IMR-90 (cell line): ENCODE measurements around the gene CEACAM1. TPM values are rescaled to one million over a fixed set of nuclear protein-coding genes. Genes with fewer than 3 reads are reported as not detected.

ENCODE experiments used
- ATAC-seq: fragments of 200-7000 bp; cut with Tn5 transposase; 2 replicates; pipeline ENCODE4 v1.9.1; 2020; ENCODE audit warnings: low read depth, mild to moderate bottlenecking, moderate library complexity
- BruUV-seq: library from RNA; stranded (reverse); fragments of 400-500 nt; replicated peaks from 2 replicates; lab custom pipeline; 2021; lab: Mats Ljungman, UMichigan
- CTCF ChIA-PET: fragments of 300-600 bp; formaldehyde crosslinking; extraction: SDS; loops from one replicate; lab custom pipeline; 2021; ENCODE audit warnings: antibody characterized with exemption; lab: Yijun Ruan, JAX
- POLR2A ChIA-PET: fragments of 300-600 bp; sonication (Branson Sonifier 250); formaldehyde crosslinking; loops from one replicate; lab custom pipeline; 2022; ENCODE audit warnings: antibody characterized with exemption; ENCODE audit not compliant: unreplicated experiment; lab: Charles Lee
- DNase-seq: peaks from one replicate; pipeline ENCODE4 v3.0.0; 2013
- H2AFZ ChIP-seq: replicated peaks from 2 replicates; pipeline ENCODE3; 2013; ENCODE audit warnings: low read length, mild to moderate bottlenecking; ENCODE audit not compliant: poor library complexity
- H2AK5ac ChIP-seq: 2 replicates; pipeline ENCODE4 v1.6.1; 2013; ENCODE audit warnings: low read depth, low read length, inconsistent platforms
- H2AK9ac ChIP-seq: replicated peaks from 2 replicates; pipeline ENCODE3; 2013; ENCODE audit warnings: mild to moderate bottlenecking, low read depth, low read length, moderate library complexity; ENCODE audit not compliant: poor library complexity
- H2BK120ac ChIP-seq: 2 replicates; pipeline ENCODE4 v1.6.1; 2013; ENCODE audit warnings: low read depth, low read length, inconsistent platforms
- H2BK15ac ChIP-seq: 3 replicates; pipeline ENCODE4 v1.6.1; 2013; ENCODE audit warnings: low read depth, low read length, inconsistent platforms
- H2BK20ac ChIP-seq: 2 replicates; pipeline ENCODE4 v1.6.1; 2013; ENCODE audit warnings: low read depth, mild to moderate bottlenecking, inconsistent platforms, low read length, moderate library complexity
- H2BK5ac ChIP-seq: 2 replicates; pipeline ENCODE4 v1.6.1; 2013; ENCODE audit warnings: mild to moderate bottlenecking, low read depth, low read length, inconsistent platforms; ENCODE audit not compliant: poor library complexity, severe bottlenecking
- H3K14ac ChIP-seq: replicated peaks from 2 replicates; pipeline ENCODE4 v1.6.1; 2013; ENCODE audit warnings: low read depth, low read length, inconsistent platforms
- H3K18ac ChIP-seq: 2 replicates; pipeline ENCODE4 v1.6.1; 2013; ENCODE audit warnings: low read depth, low read length, control low read depth
- H3K23ac ChIP-seq: 2 replicates; pipeline ENCODE4 v1.6.1; 2013; ENCODE audit warnings: low read depth, low read length, inconsistent platforms
- H3K27ac ChIP-seq: 2 replicates; pipeline ENCODE4 v1.5.1; 2013; ENCODE audit warnings: mild to moderate bottlenecking, control low read depth, low read length; ENCODE audit not compliant: insufficient read depth
- H3K27me3 ChIP-seq: 2 replicates; pipeline ENCODE4 v1.6.1; 2013; ENCODE audit warnings: low read length; ENCODE audit not compliant: control insufficient read depth, insufficient read depth
- H3K36me3 ChIP-seq: 2 replicates; pipeline ENCODE4 v1.6.1; 2013; ENCODE audit warnings: low read length, mixed read lengths; ENCODE audit not compliant: control insufficient read depth, insufficient read depth
- H3K4ac ChIP-seq: 2 replicates; pipeline ENCODE4 v1.6.1; 2013; ENCODE audit warnings: low read depth, low read length, inconsistent platforms
- H3K4me1 ChIP-seq: 2 replicates; pipeline ENCODE4 v1.6.1; 2013; ENCODE audit warnings: low read length, mixed read lengths; ENCODE audit not compliant: control insufficient read depth, insufficient read depth
- H3K4me2 ChIP-seq: 2 replicates; pipeline ENCODE4 v1.6.1; 2013; ENCODE audit warnings: low read depth, mild to moderate bottlenecking, control low read depth, low read length, moderate library complexity
- H3K4me3 ChIP-seq: 2 replicates; pipeline ENCODE4 v1.5.1; 2013; ENCODE audit warnings: low read depth, mild to moderate bottlenecking, control low read depth, low read length, moderate library complexity; ENCODE audit not compliant: insufficient read depth
- H3K56ac ChIP-seq: 2 replicates; pipeline ENCODE4 v1.6.1; 2013; ENCODE audit warnings: low read length, inconsistent platforms; ENCODE audit not compliant: insufficient read depth; ENCODE audit errors: extremely low read depth
- H3K79me1 ChIP-seq, 2 experiments: 2 replicates each; pipeline ENCODE4 v1.6.1; 2013; ENCODE audit warnings: low read length in 2 of 2, inconsistent platforms in 1 of 2, low read depth in 1 of 2
- H3K9ac ChIP-seq: 2 replicates; pipeline ENCODE4 v1.6.1; 2013; ENCODE audit warnings: low read depth, low read length, control low read depth
- H3K9me1 ChIP-seq: 2 replicates; pipeline ENCODE4 v1.6.1; 2013; ENCODE audit warnings: low read length, inconsistent platforms; ENCODE audit not compliant: insufficient read depth
- H3K9me3 ChIP-seq: 2 replicates; pipeline ENCODE4 v1.6.1; 2013; ENCODE audit warnings: low read length; ENCODE audit not compliant: control insufficient read depth, insufficient read depth
- H4K20me1 ChIP-seq: 2 replicates; pipeline ENCODE4 v1.6.1; 2013; ENCODE audit warnings: low read length, inconsistent platforms; ENCODE audit not compliant: insufficient read depth
- H4K5ac ChIP-seq: 2 replicates; pipeline ENCODE4 v1.6.1; 2013; ENCODE audit warnings: mild to moderate bottlenecking, low read depth, low read length, control low read depth
- H4K8ac ChIP-seq, 2 experiments: 2 replicates each; pipeline ENCODE4 v1.6.1; 2013; ENCODE audit warnings: low read depth in 2 of 2, low read length in 2 of 2, control low read depth in 1 of 2, inconsistent platforms in 1 of 2
- H4K91ac ChIP-seq: 2 replicates; pipeline ENCODE4 v1.6.1; 2013; ENCODE audit warnings: low read depth, low read length, inconsistent platforms; ENCODE audit not compliant: insufficient read depth
- BHLHE40 ChIP-seq: fragments of 150-350 bp; IDR thresholded peaks from 2 replicates; pipeline ENCODE4 v1.6.1; 2016; ENCODE audit warnings: mild to moderate bottlenecking, low read depth, low read length
- FOS ChIP-seq: fragments of 150-350 bp; IDR thresholded peaks from 2 replicates; pipeline ENCODE4 v1.6.1; 2016; ENCODE audit warnings: low read depth, low read length
- POLR2A ChIP-seq: IDR thresholded peaks from 2 replicates; pipeline ENCODE4 v1.6.1; 2012; ENCODE audit warnings: mild to moderate bottlenecking, low read depth, low read length
- RFX5 ChIP-seq: IDR thresholded peaks from 2 replicates; pipeline ENCODE4 v1.8.0; 2012; ENCODE audit warnings: low read depth, mild to moderate bottlenecking, low read length, moderate library complexity
- WGBS, 2 experiments: methylation state at CpG; one replicate each; pipeline versions ENCODE4 v1.1.5 to v1.1.7; 2013; ENCODE audit warnings: missing lambda C conversion rate in 2 of 2; ENCODE audit not compliant: insufficient read length in 1 of 2; ENCODE audit errors: extremely low coverage in 2 of 2; 5-methylcytosine and 5-hydroxymethylcytosine counted together
- dilution Hi-C: fragments of 300-500 bp; cut with HindIII; formaldehyde crosslinking; loops from one replicate; pipeline ENCODE4 v1.14.3; 2018; ENCODE audit warnings: low sequenced_read_pairs; ENCODE audit not compliant: unreplicated experiment
- in situ Hi-C: fragments of 300-500 bp; cut with MboI; formaldehyde crosslinking; loops from 3 replicates; pipeline ENCODE4 v1.14.3; 2019; ENCODE audit warnings: low sequenced_read_pairs, inconsistent platforms, mixed read lengths
- intact Hi-C: fragments of 100-400 bp; cut with micrococcal nuclease; formaldehyde crosslinking; loops from 2 replicates; pipeline ENCODE4 v1.10.0; 2022
- polyA plus RNA-seq, 3 experiments: library from polyadenylated mRNA; depleted of rRNA; stranded (reverse); fragments of >200 nt; gene quantifications; 2 replicates each; pipeline ENCODE4 v1.2.3, GENCODE V29; 2012; ENCODE audit warnings: low replicate concordance in 1 of 3
- total RNA-seq: library from RNA; depleted of rRNA; stranded (reverse); fragments of >200 nt; gene quantifications from 2 replicates; pipeline ENCODE4 v1.2.3, GENCODE V29; 2012

The CEACAM1 gene
- total and polyA plus RNA-seq, 2 of the 4 experiments (the other 2 are of a cell fraction): not detected

DNA sequence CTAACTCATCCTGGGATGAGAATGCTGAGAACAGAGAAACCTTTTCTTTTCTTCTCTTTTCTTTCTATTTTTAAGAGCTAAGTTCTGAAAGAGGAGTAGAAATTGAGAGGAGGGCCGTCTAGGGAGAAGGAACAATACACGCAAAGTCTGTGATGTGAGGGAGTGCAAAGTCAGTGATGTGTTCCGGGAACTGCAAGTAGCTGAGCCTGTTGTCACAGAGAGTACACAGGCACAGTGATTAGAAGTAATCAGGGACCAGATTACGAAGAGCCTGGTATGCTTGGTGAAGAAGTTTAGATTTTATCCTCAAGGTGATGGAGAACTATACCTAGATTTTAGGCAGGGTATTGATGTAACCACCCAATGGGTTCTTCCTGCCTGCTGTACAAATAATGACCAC lies 53.5 kb downstream of the CEACAM1 start:
- DNase-seq: no peak
- Histone ChIP-seq H2BK15ac (no peak overlapping the region), H3K9me3 (no peaks in the 10 kb centered on the region), H2BK5ac (no peak overlapping the region), H4K5ac (no peak overlapping the region), H3K23ac (no peak overlapping the region), H4K20me1 (no peaks in the 10 kb centered on the region), H3K9me1 (no peaks in the 10 kb centered on the region; the same call in 1 of the 2 replicates), H3K4me2 (no peak overlapping the region), H3K14ac (no peak overlapping the region), H3K4me1 (no peaks in the 10 kb centered on the region), H4K8ac (no peak overlapping the region), H3K4ac (no peak overlapping the region), H2BK20ac (no peak overlapping the region), H3K27me3 (peaks cover 21% of the 10 kb centered on the region), H3K9ac (no peak overlapping the region), H2BK120ac (no peak overlapping the region), H3K18ac (no peak overlapping the region), H2AFZ (no peak overlapping the region), H3K36me3 (no peaks in the 10 kb centered on the region), H2AK9ac (no peak overlapping the region), H3K56ac (no peak overlapping the region), H2AK5ac (no peak overlapping the region), H4K91ac (no peak overlapping the region), H3K27ac (no peak overlapping the region), H3K79me1 (no peaks in the 10 kb centered on the region), H3K4me3 (no peak overlapping the region)
- in situ Hi-C loops: no loop called here
- 61% methylated on average over 2 of the region's 4 CpGs; no CpG with 5 or more reads in 1 of the 2 experiments for WGBS, 2 experiments
- dilution Hi-C loops: no loop called here
- BruUV-seq: no TSS peak
- TF ChIP-seq RFX5: no peak
- no peak for TF ChIP-seq FOS
- TF ChIP-seq POLR2A: no peak
- TF ChIP-seq BHLHE40: no peak
- ChIA-PET CTCF (interaction anchor here (1.3 kb wide), 1 partner anchor 36 kb away, joined by 4 read pairs; no protein-coding TSS in a partner anchor), POLR2A (no interaction called here)
- no peak for ATAC-seq
- intact Hi-C loops: no loop called here
